GM19467 (cell line): ENCODE data around the gene NFKB1.

Experiments
- ATAC-seq: cut with Tn5 transposase; IDR thresholded peaks from one replicate; pipeline ENCODE4 v1.9.1; 2021; ENCODE audit warnings: mild to moderate bottlenecking, moderate library complexity; ENCODE audit not compliant: unreplicated experiment

The NFKB1 gene

GRCh38 chr4:102497986-102498385, 3.2 kb upstream of the NFKB1 start:
- no peak for ATAC-seq

GRCh38 chr4:102500352-102500695, 835 bp upstream of the NFKB1 start:
- ATAC-seq: no peak

GRCh38 chr4:102501447-102501696, 213 bp downstream of the NFKB1 start:
- peak; percentile 40 for ATAC-seq

- no peak for ATAC-seq
Measured at GRCh38 chr4:102502543-102502818, 1.3 kb downstream of the NFKB1 start.

DNA sequence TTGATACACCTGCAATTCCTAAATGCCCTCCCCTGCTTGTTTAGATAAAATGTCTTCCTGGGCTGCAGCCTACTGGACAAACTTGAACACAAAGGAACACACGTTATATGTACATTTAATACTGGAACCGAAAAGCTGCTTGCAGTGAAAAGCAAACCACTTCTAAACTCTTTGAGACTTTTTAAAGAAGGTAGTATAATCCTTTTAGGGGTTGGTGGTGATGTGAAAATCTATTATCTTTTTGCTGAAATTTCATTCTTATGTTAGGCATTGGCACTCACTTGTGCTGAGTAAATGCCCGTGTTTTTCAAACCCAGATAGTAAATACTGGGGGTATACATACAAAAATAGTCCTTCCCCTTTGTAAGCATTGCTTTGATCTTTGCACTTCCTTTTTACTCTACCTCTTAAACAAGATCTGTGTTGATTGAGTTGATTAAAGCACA, 2.2 kb downstream of the NFKB1 start:
- ATAC-seq: no peak

DNA sequence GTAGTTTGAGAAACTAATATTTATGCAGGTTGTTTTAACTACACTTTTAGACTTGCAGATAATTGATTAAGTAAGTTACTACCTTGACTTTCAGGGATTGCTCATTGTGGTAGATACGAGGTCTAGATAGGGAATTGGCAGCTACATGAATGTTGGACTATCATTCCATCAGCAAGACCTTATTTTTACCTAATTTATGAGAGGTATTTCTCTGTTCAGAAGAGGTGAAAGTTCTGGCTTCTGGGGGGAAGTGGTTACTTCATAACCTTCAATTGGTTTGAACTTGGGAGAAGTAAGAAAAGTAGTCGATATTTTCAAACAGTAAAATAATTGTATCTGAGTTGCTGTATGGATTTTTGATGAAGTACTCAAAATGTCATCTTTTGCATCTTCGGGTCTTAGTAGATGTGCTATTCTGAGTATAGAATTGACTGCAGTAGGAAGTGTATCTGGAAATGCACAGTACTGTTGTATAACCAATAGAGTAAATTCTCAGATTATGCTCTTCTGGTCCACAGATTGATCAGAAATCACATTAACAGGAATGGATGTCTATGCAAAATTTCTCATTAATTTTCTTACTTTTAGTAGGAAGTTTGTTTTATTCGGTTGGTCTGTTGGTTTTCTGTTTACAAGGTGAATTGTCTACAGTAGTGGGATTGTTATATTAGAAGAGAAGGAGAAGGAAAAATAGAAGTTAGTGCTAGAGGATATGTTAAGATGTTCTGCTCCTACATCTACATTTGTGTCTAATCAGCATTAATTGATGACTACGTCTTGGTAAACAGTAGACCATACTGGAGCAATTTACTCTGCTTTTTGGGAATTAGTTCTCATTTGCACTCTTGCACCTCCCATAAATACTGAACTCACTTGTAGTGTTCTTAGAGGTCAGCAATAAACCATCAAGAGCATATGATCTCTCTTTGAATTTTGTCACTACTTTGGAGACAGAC, 3.0 kb downstream of the NFKB1 start:
- no peak for ATAC-seq

GRCh38 chr4:102504941-102505340, 3.8 kb downstream of the NFKB1 start:
- ATAC-seq: no peak

GRCh38 chr4:102505708-102506107, 4.5 kb downstream of the NFKB1 start:
- no peak for ATAC-seq

DNA sequence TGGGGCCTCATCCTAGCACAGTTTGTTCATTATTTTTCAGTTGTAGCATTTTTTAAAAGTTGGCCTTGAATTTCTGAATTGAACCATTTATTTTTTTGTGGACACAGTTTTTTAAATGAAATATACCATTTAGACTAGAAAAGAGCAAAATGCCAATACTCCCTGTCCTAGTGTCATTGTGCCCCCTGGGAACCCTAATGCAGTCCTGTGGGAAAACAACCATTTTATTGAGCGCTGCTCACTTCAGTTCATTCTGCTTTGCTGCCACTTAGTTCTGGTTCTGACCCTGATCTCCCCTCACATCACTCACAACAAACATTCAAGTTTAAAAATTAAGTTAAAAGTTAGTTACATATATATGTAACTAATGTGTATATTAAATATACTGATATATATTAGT, 5.4 kb downstream of the NFKB1 start:
- ATAC-seq: no peak

GRCh38 chr4:102511830-102512605, 10.9 kb downstream of the NFKB1 start:
- no peak for ATAC-seq

DNA sequence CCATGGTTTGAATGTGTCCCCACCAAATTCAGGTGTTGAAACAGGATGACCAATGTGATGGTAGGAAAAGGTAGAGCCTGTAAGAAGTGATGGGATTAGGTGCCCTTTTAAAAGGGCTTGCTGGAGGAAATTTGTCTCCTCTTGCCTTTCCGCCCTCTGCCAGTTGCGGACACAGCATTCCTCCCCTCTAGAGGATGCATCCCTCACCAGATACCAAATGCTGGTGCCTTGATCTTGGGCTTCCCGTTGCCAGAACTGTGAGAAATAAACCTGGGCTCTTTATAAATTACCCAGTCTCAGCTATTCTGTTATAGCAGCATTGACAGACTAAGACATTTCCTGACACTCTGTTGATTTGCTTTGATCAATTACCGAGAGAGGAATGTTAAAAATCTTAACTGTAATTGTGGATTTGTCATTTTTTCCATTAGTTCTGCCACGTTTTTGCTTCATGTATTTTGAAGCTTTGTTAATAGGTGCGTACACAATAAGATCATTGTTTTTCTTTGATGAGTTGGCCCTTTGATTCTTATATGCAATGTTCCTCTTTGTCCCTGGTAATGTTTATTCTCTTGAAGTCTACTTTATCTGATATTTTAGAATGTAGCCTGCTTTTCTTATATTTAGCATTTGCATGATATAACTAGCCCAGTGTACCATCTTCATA, 13.3 kb downstream of the NFKB1 start:
- ATAC-seq: no peak

GRCh38 chr4:102517753-102518152, 16.6 kb downstream of the NFKB1 start:
- ATAC-seq: no peak

DNA sequence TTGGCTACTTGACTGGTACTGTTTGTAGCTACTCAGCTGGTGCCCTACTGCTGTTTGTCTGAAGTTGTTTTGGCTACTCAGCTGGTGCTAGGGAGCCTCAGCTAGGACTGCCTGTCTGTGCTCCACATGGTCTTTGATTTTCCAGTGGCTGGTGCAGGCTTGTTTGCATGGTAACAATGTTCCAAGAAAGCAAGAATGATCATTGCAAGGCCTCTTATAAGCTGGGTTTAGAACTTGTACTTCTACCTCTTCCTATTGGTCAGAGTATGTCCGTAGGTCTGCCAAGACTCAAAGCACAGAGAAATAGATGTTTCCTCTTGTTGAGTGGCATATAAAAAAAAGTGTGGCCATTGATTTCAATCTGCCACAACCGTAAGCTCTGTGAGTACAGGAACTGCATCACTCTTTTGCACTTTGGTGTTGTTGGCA, 17.6 kb downstream of the NFKB1 start:
- no peak for ATAC-seq

- ATAC-seq: no peak
Measured at GRCh38 chr4:102519925-102520324, 18.8 kb downstream of the NFKB1 start.

DNA sequence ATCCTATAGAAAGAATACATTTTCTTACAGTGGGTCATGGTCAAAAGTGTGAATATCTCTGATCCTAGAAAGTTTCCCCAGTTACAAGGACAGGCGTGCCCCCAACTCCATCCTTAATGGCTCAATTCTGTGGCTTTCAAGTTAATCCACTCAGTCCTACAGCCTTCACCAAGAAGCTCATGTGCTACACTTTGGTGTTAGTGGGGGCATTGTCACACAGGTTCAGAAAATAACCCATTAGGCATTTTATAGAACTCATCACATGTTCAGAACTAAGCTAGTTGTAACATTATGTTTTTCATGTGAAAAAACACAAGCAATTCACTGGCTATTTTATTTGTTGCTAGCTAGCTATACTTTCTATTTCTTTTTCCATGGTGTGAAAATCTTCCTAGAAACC, 20.4 kb downstream of the NFKB1 start:
- no peak for ATAC-seq

DNA sequence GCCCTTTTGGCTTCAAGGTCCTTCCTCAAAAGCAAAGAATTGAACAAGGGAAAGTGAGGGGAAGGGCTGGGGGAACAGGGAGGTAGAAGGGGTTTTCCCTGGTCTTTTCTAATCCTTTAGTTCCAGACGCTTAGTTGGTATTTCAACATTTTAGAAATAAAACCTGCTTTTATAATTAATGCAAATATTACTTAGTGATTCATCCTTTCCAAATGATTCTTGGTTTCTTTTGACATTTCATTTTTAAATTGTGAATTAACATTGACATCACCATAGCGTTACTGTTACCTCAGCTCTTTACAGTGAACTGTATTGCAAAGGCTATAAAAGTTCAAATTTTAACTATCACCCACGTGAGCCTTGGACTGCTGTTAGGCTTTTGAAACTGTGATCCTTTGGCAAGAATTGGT, 20.9 kb downstream of the NFKB1 start:
- ATAC-seq: no peak

DNA sequence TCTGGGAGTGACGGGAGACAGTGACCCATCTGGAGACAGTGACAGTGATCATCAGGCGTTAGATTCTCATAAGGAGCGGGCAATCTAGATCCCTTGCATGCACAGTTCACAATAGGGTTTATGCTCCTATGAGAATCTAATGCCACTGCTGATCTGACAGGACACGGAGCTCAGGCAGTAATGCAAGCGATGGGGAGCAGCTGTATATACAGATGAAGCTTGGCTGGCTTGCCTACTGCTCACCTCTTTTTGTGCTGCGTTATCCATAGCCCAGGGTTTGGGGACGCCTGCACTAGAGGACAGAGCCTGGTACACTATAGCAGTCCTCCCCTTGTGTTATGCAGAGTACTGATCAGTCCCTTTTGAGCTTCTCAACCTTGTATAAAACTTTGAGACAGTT, 23.5 kb downstream of the NFKB1 start:
- no peak for ATAC-seq

DNA sequence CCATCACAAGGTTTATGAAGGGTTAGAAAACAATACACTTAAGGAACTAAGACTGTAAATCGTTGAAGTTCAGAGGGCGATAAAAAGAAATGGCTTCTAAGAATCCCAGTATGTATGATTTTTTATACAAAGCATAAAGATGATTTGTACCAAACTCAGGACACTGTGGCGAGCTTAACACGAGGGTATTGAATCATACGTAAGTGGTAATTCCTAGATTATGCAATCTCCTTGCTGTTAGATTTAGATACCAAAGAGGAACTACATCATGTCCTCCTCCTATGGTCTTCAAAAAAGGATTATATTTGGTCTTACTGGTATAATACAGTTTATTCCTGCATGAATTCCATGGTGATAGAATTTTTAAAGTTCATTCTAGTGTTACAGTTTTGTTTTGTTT, 23.9 kb downstream of the NFKB1 start:
- no peak for ATAC-seq

- ATAC-seq: no peak
Measured at GRCh38 chr4:102525504-102525903, 24.3 kb downstream of the NFKB1 start.

GRCh38 chr4:102526532-102526931, 25.4 kb downstream of the NFKB1 start:
- ATAC-seq: no peak

- no peak for ATAC-seq
Measured at GRCh38 chr4:102527695-102528283, 26.6 kb downstream of the NFKB1 start.

DNA sequence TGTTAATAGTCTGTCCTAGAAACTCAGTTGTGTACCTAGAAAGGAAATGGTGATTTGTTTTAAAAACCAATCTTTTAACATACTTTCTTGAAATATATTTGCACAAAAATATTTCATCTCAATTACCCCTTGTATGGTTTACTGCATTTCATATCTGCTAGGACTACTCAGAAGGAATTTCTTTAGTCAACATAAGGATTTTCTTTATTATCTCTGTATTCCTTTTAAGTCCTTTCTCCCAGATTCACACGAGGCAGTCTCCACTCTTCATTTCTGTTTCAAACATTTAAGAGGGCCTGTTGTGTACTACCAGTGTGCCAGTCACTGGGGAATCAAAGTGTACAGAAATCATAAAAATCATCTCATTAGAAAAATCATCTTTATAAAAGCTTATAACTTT, 28.8 kb downstream of the NFKB1 start:
- no peak for ATAC-seq
